Stomach (tissue), 9 donors: ENCODE results near the gene S100A3. TPM values are rescaled to one million over a fixed set of nuclear protein-coding genes. Genes with fewer than 3 reads are reported as not detected.

Source experiments
- DNase-seq, 2 donors: peaks; one replicate each; pipeline versions ENCODE4 v3.0.0 to v3.0.0-alpha.2; 2013 to 2019
- H3K27ac ChIP-seq, 5 donors: fragments of 200-600 bp in 4 of 5; sonication (generic) in 4 of 5; one replicate each; pipeline ENCODE4 v1.5.1; 2013 to 2019; ENCODE audit warnings: mild to moderate bottlenecking in 1 of 5, moderate library complexity in 1 of 5
- H3K27me3 ChIP-seq, 3 donors: fragments of 200-600 bp; sonication (generic); one replicate each; pipeline ENCODE4 v1.5.1; 2017 to 2019; ENCODE audit warnings: mixed run types in 1 of 3
- H3K36me3 ChIP-seq, 4 donors: fragments of 200-600 bp; sonication (generic); 1 replicate in 3 of 4; 2 replicates in 1 of 4; pipeline ENCODE4 v1.5.1; 2016 to 2019
- H3K4me1 ChIP-seq, 4 donors: fragments of 200-600 bp; sonication (generic); one replicate each; pipeline ENCODE4 v1.5.1; 2016 to 2019
- H3K4me3 ChIP-seq, 4 donors: fragments of 200-600 bp; sonication (generic) in 3 of 4; one replicate each; pipeline ENCODE4 v1.5.1; 2016 to 2019; ENCODE audit warnings: mild to moderate bottlenecking in 1 of 4
- H3K9me3 ChIP-seq, 4 donors: fragments of 200-600 bp; sonication (generic); one replicate each; pipeline ENCODE4 v1.5.1; 2016 to 2019
- EP300 ChIP-seq: sonication (generic); formaldehyde crosslinking; IDR thresholded peaks from one replicate; pipeline ENCODE4 v1.6.1; 2017; ENCODE audit warnings: antibody characterized with exemption
- POLR2A ChIP-seq, 4 donors: fragments of 450-650 bp; IDR thresholded peaks; one replicate each; pipeline ENCODE4 v1.6.1; 2016; ENCODE audit warnings: antibody characterized with exemption in 4 of 4, control low read depth in 2 of 4, mild to moderate bottlenecking in 1 of 4, moderate library complexity in 1 of 4
- POLR2AphosphoS5 ChIP-seq, 3 donors: sonication (generic); formaldehyde crosslinking; IDR thresholded peaks; one replicate each; pipeline ENCODE4 v1.6.1; 2016; ENCODE audit warnings: antibody characterized with exemption in 3 of 3
- WGBS, 5 donors: extraction: QIAGEN DNeasy Blood & Tissue Kit in 3 of 5; methylation state at CpG; one replicate each; pipeline versions ENCODE4 v1.1.5 to v1.1.7; 2013 to 2018; 5-methylcytosine and 5-hydroxymethylcytosine counted together
- intact Hi-C: fragments of 100-400 bp; cut with DNase I; formaldehyde crosslinking; loops from one replicate; pipeline ENCODE4 v1.15.1; 2023; ENCODE audit warnings: low total_unique reads
- polyA plus RNA-seq, 3 donors: library from polyadenylated mRNA; stranded (reverse); fragments of 200-250 nt; gene quantifications; one replicate each; pipeline ENCODE4 v1.2.3, GENCODE V29; 2013
- total RNA-seq, 5 donors: library from RNA; depleted of rRNA; stranded (reverse); fragments of >200 nt; gene quantifications; one replicate each; pipeline versions ENCODE4 v1.1.0 to v1.2.3, GENCODE V29; 2014 to 2016
- TF ChIP-seq, protein P1 (sequence below), 7 experiments: fragments of 450-650 bp in 4 of 7; fragments of 200-600 bp in 3 of 7; sonication (generic) in 3 of 7; IDR thresholded peaks; one replicate each; pipeline ENCODE4 v1.5.1; 2016 to 2019; ENCODE audit warnings: antibody characterized with exemption in 7 of 7, control low read depth in 2 of 7, mild to moderate bottlenecking in 1 of 7
- donor health status: healthy with polysubstance abuse.
- donor health status: Bipolar disorder and iron deficiency.
- donor health status: healthy.

S100A3 gene
- total and polyA plus RNA-seq, 8 donors = 2.6 to 15.0 (median 5.4) TPM; not detected in 5

DNA sequence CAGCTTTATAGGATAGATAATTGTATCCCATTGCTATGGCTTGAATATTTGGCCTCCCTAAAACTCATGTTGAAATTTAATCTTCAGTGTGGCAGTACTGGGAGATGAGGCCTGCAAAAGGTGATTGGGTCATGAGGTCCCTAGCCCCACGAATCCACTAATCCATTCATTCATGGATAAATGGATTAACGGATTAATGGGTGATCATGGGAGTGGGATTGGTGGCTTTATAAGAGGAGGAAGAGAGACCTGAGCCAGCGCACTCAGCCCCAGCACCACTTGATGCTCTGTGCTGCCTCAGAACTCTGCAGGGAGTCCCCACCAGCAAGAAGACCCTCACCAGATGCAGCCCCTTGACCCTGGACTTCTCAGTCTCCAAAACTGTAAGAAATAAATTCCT is 45.3 kb downstream of the S100A3 start:
- Histone ChIP-seq H3K27ac (no peak overlapping the region), H3K4me3 (no peak overlapping the region), H3K36me3 (no peaks in the 10 kb centered on the region), H3K27me3 (peaks cover 0 to 4% (median 0%) of the 10 kb centered on the region in 3 donors), H3K4me1 (peaks cover 4 to 20% (median 10%) of the 10 kb centered on the region in 4 donors), H3K9me3 (no peaks in the 10 kb centered on the region)
- WGBS, 5 donors = 71 to 87% (median 83%) methylated on average over 3 of the region's 3 CpGs
- no peak for DNase-seq
- TF ChIP-seq POLR2A (IDR thresholded peaks at IDR 0.05) (no peak), EP300 (no peak), POLR2AphosphoS5 (IDR thresholded peaks at IDR 0.05) (no peak)
- TF ChIP-seq, protein P1, sequence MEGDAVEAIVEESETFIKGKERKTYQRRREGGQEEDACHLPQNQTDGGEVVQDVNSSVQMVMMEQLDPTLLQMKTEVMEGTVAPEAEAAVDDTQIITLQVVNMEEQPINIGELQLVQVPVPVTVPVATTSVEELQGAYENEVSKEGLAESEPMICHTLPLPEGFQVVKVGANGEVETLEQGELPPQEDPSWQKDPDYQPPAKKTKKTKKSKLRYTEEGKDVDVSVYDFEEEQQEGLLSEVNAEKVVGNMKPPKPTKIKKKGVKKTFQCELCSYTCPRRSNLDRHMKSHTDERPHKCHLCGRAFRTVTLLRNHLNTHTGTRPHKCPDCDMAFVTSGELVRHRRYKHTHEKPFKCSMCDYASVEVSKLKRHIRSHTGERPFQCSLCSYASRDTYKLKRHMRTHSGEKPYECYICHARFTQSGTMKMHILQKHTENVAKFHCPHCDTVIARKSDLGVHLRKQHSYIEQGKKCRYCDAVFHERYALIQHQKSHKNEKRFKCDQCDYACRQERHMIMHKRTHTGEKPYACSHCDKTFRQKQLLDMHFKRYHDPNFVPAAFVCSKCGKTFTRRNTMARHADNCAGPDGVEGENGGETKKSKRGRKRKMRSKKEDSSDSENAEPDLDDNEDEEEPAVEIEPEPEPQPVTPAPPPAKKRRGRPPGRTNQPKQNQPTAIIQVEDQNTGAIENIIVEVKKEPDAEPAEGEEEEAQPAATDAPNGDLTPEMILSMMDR (IDR thresholded peaks at IDR 0.05) = no peak
- intact Hi-C loops = no loop called here

DNA sequence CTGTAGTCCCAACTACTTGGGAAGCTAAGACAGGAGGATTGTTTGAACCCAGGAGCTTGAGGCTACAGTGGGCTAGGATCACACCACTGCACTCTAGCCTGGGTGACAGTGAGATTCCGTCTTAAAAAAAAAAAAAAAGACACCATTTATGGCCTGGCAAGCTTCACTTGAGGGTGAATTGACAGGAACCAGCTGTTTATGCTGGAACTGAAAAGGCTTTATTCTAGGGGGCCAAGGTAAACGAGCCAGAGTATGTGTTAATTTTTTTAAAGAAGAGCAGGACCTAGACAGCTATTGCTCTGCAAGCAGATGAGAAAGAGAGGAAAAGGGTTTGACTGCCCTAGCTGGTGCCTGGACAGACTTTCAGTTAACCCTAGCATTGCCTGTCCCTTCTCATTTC is 50.3 kb downstream of the S100A3 start:
- Histone ChIP-seq H3K9me3 (no peaks in the 10 kb centered on the region), H3K27ac (no peak overlapping the region), H3K4me1 (peaks cover 0 to 4% (median 0%) of the 10 kb centered on the region in 4 donors), H3K4me3 (no peak overlapping the region), H3K36me3 (no peaks in the 10 kb centered on the region), H3K27me3 (peaks cover 0 to 18% (median 0%) of the 10 kb centered on the region in 3 donors)
- no peak for DNase-seq
- TF ChIP-seq EP300 (no peak), POLR2A (IDR thresholded peaks at IDR 0.05) (no peak), POLR2AphosphoS5 (IDR thresholded peaks at IDR 0.05) (no peak)
- TF ChIP-seq, protein P1 (IDR thresholded peaks at IDR 0.05) = no peak
- 9 to 36% (median 23%) methylated on average over 2 of the region's 2 CpGs for WGBS, 5 donors
- intact Hi-C loops = no loop called here

Other genes with a start within 250 kb of the S100A3 start
- gene PGLYRP3, start 236.3 kb downstream of the S100A3 start, total RNA-seq = not detected
- 1 to 10 TPM in 1 of 3 donors, not detected in 2; 1.6 TPM for gene PGLYRP3, start 236.3 kb downstream of the S100A3 start, polyA plus RNA-seq
- gene PGLYRP4, start 200.4 kb downstream of the S100A3 start, total RNA-seq = not detected
- gene PGLYRP4, start 200.4 kb downstream of the S100A3 start, polyA plus RNA-seq = 1 to 10 TPM in 1 of 3 donors, not detected in 2; 4.3 TPM
- gene S100A9, start 191.4 kb downstream of the S100A3 start, total RNA-seq = 100 to 1,000 TPM in 3 of 5 donors, 10 to 100 TPM in 1, not detected in 1; 17.4 to 298 (median 146) TPM
- gene S100A9, start 191.4 kb downstream of the S100A3 start, polyA plus RNA-seq = 1,000 to 10,000 TPM in 1 of 3 donors, 100 to 1,000 TPM in 2; 276 to 9,878 (median 780) TPM
- 1 to 10 TPM in 1 of 5 donors, not detected in 4; 9.0 TPM for gene S100A12, start 173.6 kb downstream of the S100A3 start, total RNA-seq
- 10 to 100 TPM in 2 of 3 donors, 1 to 10 TPM in 1; 8.2 to 58.3 (median 23.5) TPM for gene S100A12, start 173.6 kb downstream of the S100A3 start, polyA plus RNA-seq
- 10 to 100 TPM in 4 of 5 donors, not detected in 1; 16.8 to 86.4 (median 38.1) TPM for gene S100A8, start 158.2 kb downstream of the S100A3 start, total RNA-seq
- over 10,000 TPM in 1 of 3 donors, 100 to 1,000 TPM in 2; 144 to 21,822 (median 281) TPM for gene S100A8, start 158.2 kb downstream of the S100A3 start, polyA plus RNA-seq
- gene S100A7A, start 132.7 kb downstream of the S100A3 start, total RNA-seq = not detected
- under 1 TPM in 1 of 3 donors, not detected in 2; 0.20 TPM for gene S100A7A, start 132.7 kb downstream of the S100A3 start, polyA plus RNA-seq
- not detected for gene S100A7, start 88.6 kb downstream of the S100A3 start, total RNA-seq
- 100 to 1,000 TPM in 1 of 3 donors, not detected in 2; 107 TPM for gene S100A7, start 88.6 kb downstream of the S100A3 start, polyA plus RNA-seq
- 100 to 1,000 TPM; 154 to 680 (median 330) TPM for gene S100A6, start 13.3 kb downstream of the S100A3 start, total RNA-seq
- gene S100A6, start 13.3 kb downstream of the S100A3 start, polyA plus RNA-seq = 1,000 to 10,000 TPM; 1,447 to 2,520 (median 1,620) TPM
- not detected for gene S100A5, start 8.3 kb downstream of the S100A3 start, total RNA-seq
- not detected for gene S100A5, start 8.3 kb downstream of the S100A3 start, polyA plus RNA-seq
- 10 to 100 TPM in 4 of 5 donors, 1 to 10 TPM in 1; 9.9 to 53.3 (median 19.4) TPM for gene S100A4, start 3.5 kb downstream of the S100A3 start, total RNA-seq
- 100 to 1,000 TPM; 145 to 541 (median 274) TPM for gene S100A4, start 3.5 kb downstream of the S100A3 start, polyA plus RNA-seq
- 10 to 100 TPM in 1 of 5 donors, 1 to 10 TPM in 1, not detected in 3; 2.2 to 12.7 TPM for gene S100A2, start 16.6 kb upstream of the S100A3 start, total RNA-seq
- 1,000 to 10,000 TPM in 1 of 3 donors, 1 to 10 TPM in 2; 4.9 to 1,809 (median 8.3) TPM for gene S100A2, start 16.6 kb upstream of the S100A3 start, polyA plus RNA-seq
- gene S100A16, start 63.9 kb upstream of the S100A3 start, total RNA-seq = 100 to 1,000 TPM in 1 of 5 donors, 10 to 100 TPM in 2, 1 to 10 TPM in 2; 8.9 to 192 (median 47.9) TPM
- gene S100A16, start 63.9 kb upstream of the S100A3 start, polyA plus RNA-seq = 100 to 1,000 TPM; 145 to 361 (median 188) TPM
- gene S100A14, start 67.1 kb upstream of the S100A3 start, total RNA-seq = 100 to 1,000 TPM in 1 of 5 donors, 10 to 100 TPM in 3, 1 to 10 TPM in 1; 8.8 to 488 (median 29.0) TPM
- 100 to 1,000 TPM in 2 of 3 donors, 10 to 100 TPM in 1; 70.2 to 751 (median 244) TPM for gene S100A14, start 67.1 kb upstream of the S100A3 start, polyA plus RNA-seq
- 10 to 100 TPM; 18.7 to 54.6 (median 23.5) TPM for gene S100A13, start 78.2 kb upstream of the S100A3 start, total RNA-seq
- 100 to 1,000 TPM; 140 to 271 (median 207) TPM for gene S100A13, start 78.2 kb upstream of the S100A3 start, polyA plus RNA-seq
- not detected for gene S100A1, start 79.2 kb upstream of the S100A3 start, total RNA-seq
- 10 to 100 TPM in 2 of 3 donors, 1 to 10 TPM in 1; 5.7 to 64.8 (median 45.5) TPM for gene S100A1, start 79.2 kb upstream of the S100A3 start, polyA plus RNA-seq
- gene CHTOP, start 84.8 kb upstream of the S100A3 start, total RNA-seq = 100 to 1,000 TPM in 1 of 5 donors, 10 to 100 TPM in 4; 21.7 to 111 (median 74.3) TPM
- 10 to 100 TPM; 41.3 to 53.2 (median 46.0) TPM for gene CHTOP, start 84.8 kb upstream of the S100A3 start, polyA plus RNA-seq
- gene SNAPIN, start 109.4 kb upstream of the S100A3 start, total RNA-seq = 10 to 100 TPM; 14.9 to 82.9 (median 15.6) TPM
- 10 to 100 TPM; 29.4 to 35.5 (median 29.5) TPM for gene SNAPIN, start 109.4 kb upstream of the S100A3 start, polyA plus RNA-seq
- gene ILF2, start 121.7 kb upstream of the S100A3 start, total RNA-seq = 100 to 1,000 TPM in 1 of 5 donors, 10 to 100 TPM in 4; 17.1 to 138 (median 41.5) TPM
- gene ILF2, start 121.7 kb upstream of the S100A3 start, polyA plus RNA-seq = 100 to 1,000 TPM in 1 of 3 donors, 10 to 100 TPM in 2; 49.1 to 103 (median 98.9) TPM
- gene NPR1, start 129.4 kb upstream of the S100A3 start, total RNA-seq = 10 to 100 TPM in 2 of 5 donors, 1 to 10 TPM in 3; 5.4 to 39.7 (median 6.6) TPM
- gene NPR1, start 129.4 kb upstream of the S100A3 start, polyA plus RNA-seq = 1 to 10 TPM; 1.4 to 5.7 (median 2.4) TPM
- gene INTS3, start 178.8 kb upstream of the S100A3 start, total RNA-seq = 10 to 100 TPM; 28.1 to 48.2 (median 39.4) TPM
- 10 to 100 TPM; 11.0 to 39.2 (median 19.1) TPM for gene INTS3, start 178.8 kb upstream of the S100A3 start, polyA plus RNA-seq
- gene SLC27A3, start 226.1 kb upstream of the S100A3 start, total RNA-seq = 10 to 100 TPM; 14.9 to 89.9 (median 62.2) TPM
- 10 to 100 TPM; 17.4 to 86.8 (median 44.1) TPM for gene SLC27A3, start 226.1 kb upstream of the S100A3 start, polyA plus RNA-seq